PC-9 (cell line): ENCODE data around the gene TTC28.
"Not testable (repeated sequence)": the region's sequence is repeated elsewhere in the genome, so short reads cannot be mapped to it uniquely, and the experiment has no call there.

Experiments
- CTCF ChIP-seq: fragments of 200-600 bp; sonication (generic); conservative IDR thresholded peaks from 2 replicates; pipeline ENCODE4 v1.6.1; 2017; ENCODE audit warnings: mixed run types, antibody characterized with exemption, mild to moderate bottlenecking, moderate library complexity
- EZH2 ChIP-seq: fragments of 200-600 bp; sonication (generic); IDR thresholded peaks from 2 replicates; pipeline ENCODE4 v1.8.0; 2017; ENCODE audit warnings: antibody characterized with exemption, low read depth

GRCh38 chr22:28568974-28569373 lies 110.7 kb downstream of the TTC28 start:
- not testable (repeated sequence) for TF ChIP-seq CTCF, EZH2
